ENCODE data around the gene ARHGEF9.
"Not testable (repeated sequence)": the region's sequence is repeated elsewhere in the genome, so short reads cannot be mapped to it uniquely, and the experiment has no call there.

Gene ARHGEF9

GRCh38 chrX:63657821-63658220 is 127.2 kb downstream of the ARHGEF9 start:
- H3K4me1 ChIP-seq (ENCODE audit: insufficient read depth, low read length), result no peaks in the 10 kb centered on the region
- no peaks in the 10 kb centered on the region for H3K36me3 ChIP-seq (ENCODE audit: insufficient read depth, low read length)
- H3K9ac ChIP-seq (ENCODE audit: low read length), result no peak overlapping the region
- no peak overlapping the region for H3K27ac ChIP-seq (ENCODE audit: low read depth, low read length)
- no peak overlapping the region for H3K4me3 ChIP-seq (ENCODE audit: low read depth in 1 of 2, low read length in 2 of 2)
- H3K9me3 ChIP-seq (ENCODE audit: low read length), result no peaks in the 10 kb centered on the region
- H3K27me3 ChIP-seq (ENCODE audit: control insufficient read depth in 1 of 2, insufficient read depth in 2 of 2, low read length in 2 of 2), result peaks cover 0 to 3% of the 10 kb centered on the region in 2 donors

- no peak overlapping the region for H3K9ac ChIP-seq (ENCODE audit: low read length)
- H3K4me3 ChIP-seq (ENCODE audit: low read depth in 1 of 2, low read length in 2 of 2), result no peak overlapping the region
- no peaks in the 10 kb centered on the region for H3K4me1 ChIP-seq (ENCODE audit: insufficient read depth, low read length)
- H3K36me3 ChIP-seq (ENCODE audit: insufficient read depth, low read length), result no peaks in the 10 kb centered on the region
- no peaks in the 10 kb centered on the region for H3K9me3 ChIP-seq (ENCODE audit: low read length)
- peaks cover 0 to 3% of the 10 kb centered on the region in 2 donors for H3K27me3 ChIP-seq (ENCODE audit: control insufficient read depth in 1 of 2, insufficient read depth in 2 of 2, low read length in 2 of 2)
- no peak overlapping the region for H3K27ac ChIP-seq (ENCODE audit: low read depth, low read length)
Measured at GRCh38 chrX:63656871-63657580, 128.0 kb downstream of the ARHGEF9 start.

DNA sequence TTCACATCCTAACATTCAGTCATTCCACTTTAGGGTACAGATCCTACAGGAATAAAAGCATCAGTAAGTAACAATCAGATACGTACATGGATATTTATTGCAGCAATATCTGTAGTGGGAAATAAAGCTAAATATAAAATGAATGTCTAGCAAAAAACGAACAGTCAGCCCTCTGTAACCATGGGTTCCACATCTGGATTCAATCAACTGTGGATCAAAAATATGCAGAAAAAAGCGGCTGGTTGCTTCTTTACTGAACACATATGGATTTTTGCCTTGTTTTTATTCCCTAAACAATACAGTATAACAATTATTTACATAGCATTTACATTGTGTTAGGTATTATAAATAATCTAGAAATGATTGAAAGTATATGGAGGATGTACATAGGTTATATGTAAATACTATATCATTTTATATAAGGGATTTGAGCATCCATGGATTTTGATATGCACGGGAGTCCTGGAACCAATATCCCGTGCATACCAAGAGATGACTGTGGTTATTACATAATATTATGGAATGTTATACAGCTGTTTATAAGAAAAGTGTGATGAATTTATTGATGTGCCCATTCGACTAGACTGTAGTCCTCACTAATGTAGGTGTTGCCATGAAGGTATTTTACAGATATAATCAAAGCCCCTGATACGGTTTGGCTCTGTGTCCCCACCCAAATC is 132.8 kb downstream of the ARHGEF9 start:
- H3K36me3 ChIP-seq (ENCODE audit: insufficient read depth, low read length), result no peaks in the 10 kb centered on the region
- no peaks in the 10 kb centered on the region for H3K4me1 ChIP-seq (ENCODE audit: insufficient read depth, low read length)
- no peak overlapping the region for H3K27ac ChIP-seq (ENCODE audit: low read depth, low read length)
- no peak overlapping the region for H3K4me3 ChIP-seq (ENCODE audit: low read depth in 1 of 2, low read length in 2 of 2)
- no peak overlapping the region for H3K9ac ChIP-seq (ENCODE audit: low read length)
- no peaks in the 10 kb centered on the region for H3K9me3 ChIP-seq (ENCODE audit: low read length)
- peaks cover 0 to 3% of the 10 kb centered on the region in 2 donors for H3K27me3 ChIP-seq (ENCODE audit: control insufficient read depth in 1 of 2, insufficient read depth in 2 of 2, low read length in 2 of 2)

DNA sequence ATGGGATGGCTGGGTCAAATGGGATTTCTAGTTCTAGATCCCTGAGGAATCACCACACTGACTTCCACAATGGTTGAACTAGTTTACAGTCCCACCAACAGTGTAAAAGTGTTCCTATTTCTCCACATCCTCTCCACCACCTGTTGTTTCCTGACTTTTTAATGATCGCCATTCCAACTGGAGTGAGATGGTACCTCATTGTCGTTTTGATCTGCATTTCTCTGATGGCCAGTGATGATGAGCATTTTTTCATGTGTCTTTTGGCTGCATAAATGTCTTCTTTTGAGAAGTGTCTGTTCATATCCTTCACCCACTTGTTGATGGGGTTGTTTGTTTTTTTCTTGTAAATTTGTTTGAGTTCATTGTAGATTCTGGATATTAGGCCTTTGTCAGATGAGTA is 139.3 kb downstream of the ARHGEF9 start:
- not testable (repeated sequence) for H3K9ac ChIP-seq (ENCODE audit: low read length); H3K27ac ChIP-seq (ENCODE audit: low read depth, low read length); H3K27me3 ChIP-seq (ENCODE audit: control insufficient read depth in 1 of 2, insufficient read depth in 2 of 2, low read length in 2 of 2); H3K4me3 ChIP-seq (ENCODE audit: low read depth in 1 of 2, low read length in 2 of 2); H3K4me1 ChIP-seq (ENCODE audit: insufficient read depth, low read length); H3K36me3 ChIP-seq (ENCODE audit: insufficient read depth, low read length); H3K9me3 ChIP-seq (ENCODE audit: low read length)

- no peak overlapping the region for H3K4me3 ChIP-seq (ENCODE audit: low read depth in 1 of 2, low read length in 2 of 2)
- H3K36me3 ChIP-seq (ENCODE audit: insufficient read depth, low read length), result no peaks in the 10 kb centered on the region
- no peak overlapping the region for H3K27ac ChIP-seq (ENCODE audit: low read depth, low read length)
- no peaks in the 10 kb centered on the region for H3K4me1 ChIP-seq (ENCODE audit: insufficient read depth, low read length)
- no peaks in the 10 kb centered on the region for H3K9me3 ChIP-seq (ENCODE audit: low read length)
- no peaks in the 10 kb centered on the region for H3K27me3 ChIP-seq (ENCODE audit: control insufficient read depth in 1 of 2, insufficient read depth in 2 of 2, low read length in 2 of 2)
- H3K9ac ChIP-seq (ENCODE audit: low read length), result no peak overlapping the region
Measured at GRCh38 chrX:63635750-63636149, 149.3 kb downstream of the ARHGEF9 start.

DNA sequence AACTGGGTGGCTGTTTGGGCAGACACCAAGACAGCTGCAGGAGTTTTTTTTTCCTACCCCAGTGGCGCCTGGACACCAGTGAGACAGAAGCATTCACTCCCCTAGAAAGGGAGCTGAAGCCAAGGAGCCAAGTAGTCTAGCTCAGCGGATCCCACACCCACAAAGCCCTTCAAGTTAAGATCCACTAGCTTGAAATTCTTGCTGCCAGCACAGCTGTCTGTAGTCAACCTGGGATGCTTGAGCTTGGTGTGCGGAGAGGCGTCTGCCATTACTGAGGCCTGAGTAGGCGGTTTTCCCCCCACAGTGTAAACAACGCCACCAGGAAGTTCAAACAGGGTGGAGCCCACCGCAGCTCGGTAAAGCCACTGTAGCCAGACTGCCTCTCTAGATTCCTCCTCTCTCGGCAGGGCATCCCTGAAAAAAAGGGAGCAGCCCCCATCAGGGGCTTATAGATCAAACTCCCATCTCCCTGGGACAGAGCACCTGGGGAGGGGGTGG is 171.4 kb downstream of the ARHGEF9 start:
- Histone ChIP-seq H3K4me3 (ENCODE audit: low read depth in 1 of 2, low read length in 2 of 2) (no peak overlapping the region), H3K9ac (ENCODE audit: low read length) (no peak overlapping the region), H3K36me3 (ENCODE audit: insufficient read depth, low read length) (no peaks in the 10 kb centered on the region), H3K4me1 (ENCODE audit: insufficient read depth, low read length) (no peaks in the 10 kb centered on the region), H3K9me3 (ENCODE audit: low read length) (no peaks in the 10 kb centered on the region), H3K27me3 (ENCODE audit: control insufficient read depth in 1 of 2, insufficient read depth in 2 of 2, low read length in 2 of 2) (no peaks in the 10 kb centered on the region), H3K27ac (ENCODE audit: low read depth, low read length) (no peak overlapping the region)

- H3K9me3 ChIP-seq (ENCODE audit: low read length), result no peaks in the 10 kb centered on the region
- no peaks in the 10 kb centered on the region for H3K27me3 ChIP-seq (ENCODE audit: control insufficient read depth in 1 of 2, insufficient read depth in 2 of 2, low read length in 2 of 2)
- no peaks in the 10 kb centered on the region for H3K36me3 ChIP-seq (ENCODE audit: insufficient read depth, low read length)
- H3K9ac ChIP-seq (ENCODE audit: low read length), result no peak overlapping the region
- H3K4me3 ChIP-seq (ENCODE audit: low read depth in 1 of 2, low read length in 2 of 2), result no peak overlapping the region
- H3K27ac ChIP-seq (ENCODE audit: low read depth, low read length), result no peak overlapping the region
- H3K4me1 ChIP-seq (ENCODE audit: insufficient read depth, low read length), result no peaks in the 10 kb centered on the region
Measured at GRCh38 chrX:63585936-63586335, 199.1 kb downstream of the ARHGEF9 start.

Measured in muscle layer of colon (tissue), 2 donors.